CD4-positive, alpha-beta T cell treated with Interleukin-4 for 4 hours (primary cell): ENCODE results near the gene MAPRE3.
"Not testable (repeated sequence)": the region's sequence is repeated elsewhere in the genome, so short reads cannot be mapped to it uniquely, and the experiment has no call there.

Experiments used
- DNase-seq: peaks from one replicate; pipeline ENCODE4 v3.0.0-alpha.2; 2020

The MAPRE3 gene

DNA sequence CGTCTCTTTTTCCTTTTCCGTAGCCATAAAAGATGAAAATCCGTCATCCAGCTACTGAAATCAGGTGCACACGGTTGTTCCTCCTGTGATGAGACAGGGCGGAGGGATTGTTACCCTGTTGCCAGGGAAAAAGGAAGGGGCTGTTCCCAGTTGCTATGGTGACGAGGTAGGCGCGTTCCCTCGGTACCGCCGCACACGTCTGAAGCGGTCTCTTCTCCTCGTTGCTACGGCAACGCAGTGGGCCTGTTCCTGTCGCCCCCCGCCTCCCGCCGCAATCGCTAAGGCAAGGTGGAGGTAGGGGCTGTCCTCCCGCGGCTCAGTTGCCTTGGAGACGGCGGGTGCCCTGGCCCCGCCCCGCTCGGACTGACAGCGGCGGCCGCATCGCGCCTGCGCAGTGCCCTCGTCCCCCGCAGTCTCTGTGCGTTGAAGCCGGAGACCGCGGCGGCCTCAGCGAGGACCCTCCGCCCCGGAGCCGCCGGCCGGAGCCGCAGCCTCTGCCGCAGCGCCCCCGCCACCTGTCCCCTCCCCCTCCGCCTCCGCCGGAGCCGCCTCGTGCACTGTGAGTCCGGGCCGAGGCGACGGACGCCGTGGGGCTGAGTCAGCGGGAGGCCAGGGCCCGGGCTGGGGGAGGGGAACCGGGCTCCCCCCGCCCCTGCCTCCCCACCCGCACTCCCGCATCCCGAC, at the start of gene MAPRE3:
Gene MAPRE3 (plus strand): TSS at position 394 of the 684 bp plus-strand sequence. CDS start 51,582 bp downstream, outside the sequence.
- peak; percentile 90 for DNase-seq

DNA sequence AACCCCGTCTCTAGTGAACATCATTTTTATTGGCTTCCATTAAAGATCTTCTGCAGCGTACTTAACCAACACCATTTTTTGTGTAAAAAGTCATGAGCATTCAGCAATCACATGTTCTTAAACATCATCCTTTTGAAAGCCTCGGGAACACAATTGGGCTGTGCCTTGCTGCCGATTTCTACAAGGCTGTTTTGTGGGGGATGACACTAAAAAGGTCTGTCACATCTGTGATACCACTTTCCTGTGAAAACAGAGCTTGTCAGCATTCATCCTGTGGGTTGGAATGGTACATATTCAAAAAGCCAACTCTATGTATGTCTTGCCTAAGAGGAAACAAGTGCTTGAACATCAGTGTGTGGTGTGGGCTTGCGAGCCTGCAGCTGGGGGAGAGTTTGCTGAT, 49.1 kb upstream of the MAPRE3 start:
- DNase-seq: no peak

DNA sequence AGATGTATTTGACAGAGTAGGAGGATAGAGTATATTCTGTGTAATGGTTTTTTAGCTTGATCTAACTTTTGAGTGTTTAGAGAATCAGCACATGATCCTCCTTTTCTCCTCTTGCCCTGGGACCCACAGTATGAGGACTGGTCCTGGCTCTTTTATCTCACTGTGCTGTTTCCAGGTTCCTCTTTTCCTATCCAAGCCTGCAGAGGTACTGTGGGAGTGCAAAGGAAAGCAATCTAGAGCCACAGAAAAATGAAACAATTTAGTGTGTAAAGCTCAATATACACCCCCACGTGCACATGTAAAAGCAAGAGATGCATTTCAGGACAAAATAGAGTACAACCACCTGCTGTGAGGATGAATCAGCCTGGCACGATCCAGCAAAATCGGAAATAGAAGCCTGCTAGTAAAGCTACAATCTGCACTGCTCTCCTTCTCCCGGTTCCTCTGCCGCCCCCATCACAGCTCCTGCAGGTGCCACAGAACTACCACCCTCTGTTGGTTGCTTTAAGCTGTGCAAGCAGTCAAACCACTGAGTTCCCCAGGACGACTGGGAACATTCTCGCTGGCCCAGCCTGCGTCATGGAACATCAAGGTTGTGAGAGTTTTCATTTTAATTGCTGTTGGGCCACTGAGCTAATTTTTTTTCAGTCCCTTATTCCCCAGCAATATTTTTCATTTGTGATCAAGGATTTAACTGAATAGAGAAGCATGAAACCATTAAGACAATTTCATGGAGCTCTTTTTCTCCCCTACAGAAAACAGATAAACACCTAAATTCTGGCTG, 47.8 kb upstream of the MAPRE3 start:
- DNase-seq: peak; percentile 4

- not testable (repeated sequence) for DNase-seq
Measured at GRCh38 chr2:26923189-26923466, 47.3 kb upstream of the MAPRE3 start.

GRCh38 chr2:26924731-26925099, 45.7 kb upstream of the MAPRE3 start:
- no peak for DNase-seq

GRCh38 chr2:26925100-26925791, 45.2 kb upstream of the MAPRE3 start:
- no peak for DNase-seq

DNA sequence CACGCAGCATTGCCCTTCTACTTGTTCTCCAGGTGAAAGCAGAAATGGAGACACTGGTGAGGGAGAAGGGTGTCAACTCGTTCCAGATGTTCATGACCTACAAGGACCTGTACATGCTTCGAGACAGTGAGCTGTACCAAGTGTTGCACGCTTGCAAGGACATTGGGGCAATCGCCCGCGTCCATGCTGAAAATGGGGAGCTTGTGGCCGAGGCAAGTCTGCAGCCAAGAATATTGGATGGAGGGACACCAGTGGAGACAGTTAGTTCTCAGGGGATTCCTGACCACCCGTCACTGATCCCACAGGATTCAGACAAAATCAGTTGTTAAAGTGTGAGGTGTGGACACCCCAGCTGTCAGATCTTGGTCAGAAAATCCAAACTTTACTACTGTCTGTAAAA, 43.2 kb upstream of the MAPRE3 start:
- DNase-seq: no peak

- no peak for DNase-seq
Measured at GRCh38 chr2:26932974-26933373, 37.5 kb upstream of the MAPRE3 start.

DNA sequence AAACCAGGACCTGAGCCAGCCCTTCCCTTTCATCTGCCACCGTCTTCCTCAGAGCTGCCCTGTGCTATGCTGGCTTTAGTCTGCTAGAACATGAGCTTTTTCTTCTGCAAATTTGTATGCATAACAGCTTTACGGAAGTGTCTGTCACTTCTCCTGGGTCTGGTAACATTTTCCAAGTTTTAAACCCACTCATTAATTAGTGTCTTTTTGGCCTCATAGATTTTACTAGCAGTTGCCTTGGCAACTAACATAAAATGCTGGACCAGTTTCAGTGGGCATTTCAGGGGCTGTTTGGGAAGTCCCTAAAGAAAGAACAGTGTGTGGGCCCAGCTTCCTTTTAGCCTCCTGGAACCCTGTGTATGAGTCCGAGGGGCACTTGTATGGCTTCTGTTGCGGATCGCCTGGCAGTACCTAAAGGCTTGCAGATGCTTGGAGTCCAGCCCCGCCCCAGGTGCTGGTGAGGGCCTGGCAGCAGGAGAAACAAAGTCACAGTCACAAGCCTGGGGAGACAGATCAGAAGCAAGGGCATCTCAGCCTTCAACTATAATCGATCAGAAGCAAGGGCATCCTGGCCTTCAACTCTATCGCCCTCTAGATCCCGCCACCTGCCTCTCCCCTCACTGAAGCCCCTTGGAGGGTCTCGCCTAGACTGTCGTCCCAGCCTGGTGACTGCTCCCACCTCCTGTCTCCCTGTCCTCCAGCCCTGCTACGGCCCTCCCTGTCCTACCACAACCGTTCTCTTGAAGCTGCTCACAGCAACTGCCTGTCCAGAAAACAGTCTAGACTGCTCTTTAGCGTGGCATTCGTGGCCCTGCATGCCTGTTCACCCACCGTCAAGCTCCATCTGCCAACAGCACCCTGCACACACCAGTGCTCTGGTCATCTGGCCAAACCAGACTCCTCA, 36.8 kb upstream of the MAPRE3 start:
- no peak for DNase-seq

GRCh38 chr2:26934335-26934724, 36.1 kb upstream of the MAPRE3 start:
- DNase-seq: no peak

GRCh38 chr2:26934985-26935384, 35.5 kb upstream of the MAPRE3 start:
- no peak for DNase-seq

DNA sequence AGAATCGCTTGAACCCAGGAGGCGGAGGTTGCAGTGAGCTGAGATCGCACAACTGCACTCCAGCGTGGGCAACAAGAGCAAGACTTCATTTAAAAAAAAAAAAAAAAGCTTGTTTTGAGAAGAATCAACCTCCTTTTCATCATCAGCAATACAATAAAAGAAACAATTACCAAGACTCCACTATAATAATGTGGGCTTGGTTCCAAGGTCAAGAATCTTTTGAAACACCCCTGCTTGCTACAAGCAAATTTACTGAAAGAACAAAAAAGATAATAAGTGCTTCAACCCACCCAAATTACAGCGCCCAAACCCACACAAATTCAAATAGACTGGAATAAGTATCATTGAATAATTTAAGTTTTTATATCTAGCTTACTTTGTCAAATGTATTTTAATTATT, 33.6 kb upstream of the MAPRE3 start:
- no peak for DNase-seq

- DNase-seq: no peak
Measured at GRCh38 chr2:26938399-26939118, 31.9 kb upstream of the MAPRE3 start.

DNA sequence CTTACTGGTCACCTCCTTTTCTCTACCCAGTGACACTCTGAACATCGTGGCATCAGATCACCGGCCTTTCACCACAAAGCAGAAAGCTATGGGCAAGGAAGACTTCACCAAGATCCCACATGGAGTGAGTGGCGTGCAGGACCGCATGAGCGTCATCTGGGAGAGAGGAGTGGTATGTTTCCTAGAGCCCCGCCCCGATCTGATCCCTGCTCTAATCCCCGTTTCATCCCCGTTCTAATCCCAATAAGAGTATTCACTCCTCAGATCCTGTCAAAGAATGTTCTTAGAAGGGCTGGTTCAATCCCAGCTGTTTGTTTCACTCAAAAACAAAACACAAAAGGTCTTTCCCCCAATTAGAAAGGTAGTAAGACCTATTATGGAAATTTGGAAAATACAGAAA, 30.4 kb upstream of the MAPRE3 start:
- no peak for DNase-seq

DNA sequence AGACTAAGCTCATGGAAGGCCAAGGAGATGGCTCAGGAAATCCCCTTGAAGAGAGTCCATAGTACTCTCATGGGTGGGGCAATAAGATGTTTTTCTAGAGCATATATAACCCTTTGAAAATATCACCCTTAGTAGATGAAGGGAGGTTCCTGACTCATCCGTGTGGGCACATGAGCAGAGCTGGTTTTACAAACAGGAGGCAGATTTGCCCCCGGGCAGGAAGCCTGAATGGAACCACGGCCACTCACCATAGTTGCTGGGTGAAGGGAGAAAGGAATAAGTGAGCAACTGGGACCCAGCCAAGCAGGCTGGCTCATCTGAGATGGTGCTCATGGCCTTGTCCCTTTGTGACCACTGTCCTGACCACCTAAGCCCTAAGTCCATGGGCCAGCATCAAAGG, 29.0 kb upstream of the MAPRE3 start:
- DNase-seq: no peak

DNA sequence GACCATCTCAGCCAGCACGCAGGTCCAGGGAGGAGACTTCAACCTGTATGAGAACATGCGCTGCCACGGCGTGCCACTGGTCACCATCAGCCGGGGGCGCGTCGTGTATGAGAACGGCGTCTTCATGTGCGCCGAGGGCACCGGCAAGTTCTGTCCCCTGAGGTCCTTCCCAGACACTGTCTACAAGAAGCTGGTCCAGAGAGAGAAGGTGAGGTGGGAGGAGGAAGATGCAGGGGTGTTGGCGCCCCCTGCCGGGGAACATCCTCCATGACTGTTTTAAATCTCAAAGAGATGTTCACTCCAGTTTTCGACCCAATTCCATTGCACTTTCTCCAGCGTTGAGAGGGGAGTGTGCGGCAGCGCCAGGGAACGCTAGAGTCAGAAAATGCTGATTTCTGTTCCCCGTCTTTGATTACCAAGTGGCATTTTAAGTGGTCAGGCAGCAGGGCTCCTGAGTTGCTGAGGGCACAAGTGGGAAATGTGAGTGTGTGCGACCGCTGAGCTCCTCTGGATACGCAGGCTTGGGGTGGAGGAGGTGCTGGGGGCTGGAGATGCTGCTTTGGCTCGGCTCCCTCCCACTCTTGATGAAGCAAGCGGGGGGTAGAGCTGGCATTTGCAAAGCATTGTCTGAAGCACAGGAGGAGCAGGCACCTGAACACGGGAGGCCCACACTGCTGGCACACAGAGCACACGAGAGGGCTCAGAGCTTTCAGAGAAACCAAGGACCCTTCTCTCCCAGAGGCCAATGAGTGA, 27.7 kb upstream of the MAPRE3 start:
- peak; percentile 46 for DNase-seq

GRCh38 chr2:26945991-26946750, 24.3 kb upstream of the MAPRE3 start:
- DNase-seq: no peak

- no peak for DNase-seq
Measured at GRCh38 chr2:26946841-26947784, 23.3 kb upstream of the MAPRE3 start.

- DNase-seq: no peak
Measured at GRCh38 chr2:26948800-26949199, 21.6 kb upstream of the MAPRE3 start.

DNA sequence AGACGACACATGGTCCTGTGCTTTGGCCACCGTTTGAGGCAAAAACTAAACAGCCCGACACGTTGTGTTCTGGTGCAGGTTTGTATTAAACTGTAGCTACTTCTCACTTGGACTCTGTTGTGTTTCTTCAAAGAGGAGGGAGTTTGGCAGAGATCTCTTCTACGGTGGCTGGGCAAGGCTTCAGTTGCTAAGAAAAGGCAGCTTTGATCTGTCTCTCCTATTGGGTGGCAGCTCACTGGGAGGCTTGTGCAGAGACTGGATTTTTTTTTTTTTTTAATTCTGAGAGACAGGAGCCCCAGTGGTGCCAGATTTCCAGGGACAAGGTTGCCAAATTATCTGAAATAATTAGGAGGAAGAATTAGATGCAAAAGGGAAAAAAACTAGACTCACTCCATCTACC, 20.2 kb upstream of the MAPRE3 start:
- no peak for DNase-seq
